BLaER1 treated with 17β-estradiol and CSF1 and Interleukin-3, amounts not matched to agents 10 nM and 100 nM (cell line): ENCODE results near the gene LARGE2.

Source experiments
- H3K27ac ChIP-seq, 11 experiments: shearing (Covaris generic); formaldehyde crosslinking; 2 replicates each; pipeline ENCODE4 v1.8.1; 2022
- H3K27me3 ChIP-seq, 11 experiments: shearing (Covaris generic); formaldehyde crosslinking; 2 replicates each; pipeline ENCODE4 v1.8.1; 2022
- H3K36me3 ChIP-seq, 11 experiments: shearing (Covaris generic); formaldehyde crosslinking; 2 replicates each; pipeline ENCODE4 v1.8.1; 2022
- H3K4me1 ChIP-seq, 10 experiments: shearing (Covaris generic); formaldehyde crosslinking; 2 replicates each; pipeline ENCODE4 v1.8.1; 2022
- H3K4me2 ChIP-seq, 11 experiments: shearing (Covaris generic); formaldehyde crosslinking; 2 replicates each; pipeline ENCODE4 v1.8.1; 2022
- H3K4me3 ChIP-seq, 10 experiments: shearing (Covaris generic); formaldehyde crosslinking; 2 replicates each; pipeline ENCODE4 v1.8.1; 2022
- H3K9ac ChIP-seq, 11 experiments: shearing (Covaris generic); formaldehyde crosslinking; 2 replicates each; pipeline ENCODE4 v1.8.1; 2022
- H3K9me3 ChIP-seq, 11 experiments: shearing (Covaris generic); formaldehyde crosslinking; replicated peaks in 1 of 11; 2 replicates each; pipeline ENCODE4 v1.8.1; 2022
- H4K20me1 ChIP-seq, 11 experiments: shearing (Covaris generic); formaldehyde crosslinking; 2 replicates each; pipeline ENCODE4 v1.8.1; 2022
- Cebpa-rat ChIP-seq, 11 experiments: shearing (Covaris generic); IDR thresholded peaks; 2 replicates each; pipeline ENCODE4 v1.8.1; 2022

LARGE2 gene

DNA sequence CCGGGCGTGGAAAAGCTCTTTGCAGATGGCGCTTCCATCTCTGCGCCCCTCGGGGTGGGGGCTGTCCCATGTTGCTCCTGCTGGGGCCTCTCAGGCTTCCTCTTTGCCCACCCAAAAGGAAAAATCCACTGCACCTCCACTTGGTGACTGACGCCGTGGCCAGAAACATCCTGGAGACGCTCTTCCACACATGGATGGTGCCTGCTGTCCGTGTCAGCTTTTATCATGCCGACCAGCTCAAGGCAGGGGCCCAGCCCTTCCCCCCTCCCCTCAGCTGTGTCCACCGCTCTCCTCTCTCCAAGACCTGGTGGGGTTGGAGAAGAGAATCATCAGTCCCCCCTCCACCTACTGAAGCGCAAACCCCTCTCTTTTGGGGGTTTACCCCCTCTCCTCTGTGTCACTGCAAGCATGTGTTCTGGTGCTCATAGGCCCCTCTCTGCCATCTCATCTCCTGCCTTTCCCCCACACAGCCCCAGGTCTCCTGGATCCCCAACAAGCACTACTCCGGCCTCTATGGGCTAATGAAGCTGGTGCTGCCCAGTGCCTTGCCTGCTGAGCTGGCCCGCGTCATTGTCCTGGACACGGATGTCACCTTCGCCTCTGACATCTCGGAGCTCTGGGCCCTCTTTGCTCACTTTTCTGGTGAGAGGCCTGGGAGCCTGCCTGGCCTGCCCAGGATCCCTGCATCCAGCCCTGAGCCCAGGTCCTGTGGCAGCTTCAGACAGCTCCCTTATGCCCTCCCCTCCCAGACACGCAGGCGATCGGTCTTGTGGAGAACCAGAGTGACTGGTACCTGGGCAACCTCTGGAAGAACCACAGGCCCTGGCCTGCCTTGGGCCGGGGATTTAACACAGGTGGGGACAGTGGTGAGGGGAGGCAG lies 1.8 kb downstream of the LARGE2 start:
- peak overlapping the region in 3 of 11 experiments; percentile 16 to 60 (median 27); a peak in 3 of 22 replicates for H3K9ac ChIP-seq
- no peaks in the 10 kb centered on the region for H3K9me3 ChIP-seq
- no peak for TF ChIP-seq Cebpa-rat (IDR thresholded peaks at IDR 0.05)
- H3K4me2 ChIP-seq, result peak overlapping the region; percentile 66 to 99 (median 91)
- H3K4me3 ChIP-seq, result peak overlapping the region in 4 of 10 experiments; percentile 24 to 57 (median 40); a peak in 3 of 20 replicates
- peaks cover 28 to 99% (median 84%) of the 10 kb centered on the region in 10 experiments for H3K4me1 ChIP-seq
- H3K36me3 ChIP-seq, result peaks cover 0 to 9% (median 0%) of the 10 kb centered on the region in 11 experiments; a peak in 1 of 22 replicates
- peak overlapping the region in 6 of 11 experiments; percentile 4 to 53 (median 32); a peak in 8 of 22 replicates for H3K27ac ChIP-seq
- peaks cover 36 to 56% (median 47%) of the 10 kb centered on the region in 11 experiments for H3K27me3 ChIP-seq
- H4K20me1 ChIP-seq, result peaks cover 0 to 32% (median 0%) of the 10 kb centered on the region in 11 experiments; a peak in 8 of 22 replicates

GRCh38 chr11:45924927-45925326 lies 2.5 kb downstream of the LARGE2 start:
- no peak overlapping the region for H3K4me3 ChIP-seq
- peaks cover 36 to 55% (median 45%) of the 10 kb centered on the region in 11 experiments for H3K27me3 ChIP-seq
- H3K27ac ChIP-seq, result no peak overlapping the region; a peak in 2 of 22 replicates
- no peak for TF ChIP-seq Cebpa-rat (IDR thresholded peaks at IDR 0.05)
- peaks cover 0 to 35% (median 4%) of the 10 kb centered on the region in 11 experiments; a peak in 9 of 22 replicates for H4K20me1 ChIP-seq
- peaks cover 0 to 9% (median 0%) of the 10 kb centered on the region in 11 experiments; a peak in 1 of 22 replicates for H3K36me3 ChIP-seq
- H3K9ac ChIP-seq, result peak overlapping the region in 1 of 11 experiments; percentile 16; a peak in 1 of 22 replicates
- H3K9me3 ChIP-seq, result no peaks in the 10 kb centered on the region
- H3K4me2 ChIP-seq, result peak overlapping the region in 7 of 11 experiments; percentile 90 to 99 (median 93); a peak in 5 of 22 replicates
- peaks cover 35 to 99% (median 86%) of the 10 kb centered on the region in 10 experiments for H3K4me1 ChIP-seq

GRCh38 chr11:45925550-45925949 lies 3.1 kb downstream of the LARGE2 start:
- no peak for TF ChIP-seq Cebpa-rat (IDR thresholded peaks at IDR 0.05)
- Histone ChIP-seq H3K27ac (no peak overlapping the region), H3K27me3 (peaks cover 33 to 48% (median 39%) of the 10 kb centered on the region in 11 experiments), H3K4me1 (peaks cover 41 to 99% (median 87%) of the 10 kb centered on the region in 10 experiments), H3K4me3 (no peak overlapping the region), H3K9me3 (no peaks in the 10 kb centered on the region), H3K9ac (no peak overlapping the region), H3K36me3 (peaks cover 0 to 9% (median 0%) of the 10 kb centered on the region in 11 experiments; a peak in 1 of 22 replicates), H3K4me2 (0 out of 22 replicates have a peak overlapping the region, but pooled peaks of 1 of the 11 experiments have one; percentile 93), H4K20me1 (peaks cover 0 to 36% (median 9%) of the 10 kb centered on the region in 11 experiments; a peak in 17 of 22 replicates)

GRCh38 chr11:45926001-45926401 lies 3.5 kb downstream of the LARGE2 start:
- Histone ChIP-seq H3K27me3 (peaks cover 29 to 44% (median 35%) of the 10 kb centered on the region in 11 experiments), H3K9me3 (no peaks in the 10 kb centered on the region), H3K9ac (no peak overlapping the region), H3K4me3 (no peak overlapping the region), H3K27ac (no peak overlapping the region), H3K36me3 (peaks cover 0 to 9% (median 0%) of the 10 kb centered on the region in 11 experiments; a peak in 1 of 22 replicates), H4K20me1 (peaks cover 0 to 38% (median 11%) of the 10 kb centered on the region in 11 experiments; a peak in 17 of 22 replicates), H3K4me2 (peak overlapping the region in 5 of 11 experiments; percentile 6 to 97 (median 93); a peak in 3 of 22 replicates), H3K4me1 (peaks cover 45 to 99% (median 90%) of the 10 kb centered on the region in 10 experiments)
- TF ChIP-seq Cebpa-rat (IDR thresholded peaks at IDR 0.05), result no peak

DNA sequence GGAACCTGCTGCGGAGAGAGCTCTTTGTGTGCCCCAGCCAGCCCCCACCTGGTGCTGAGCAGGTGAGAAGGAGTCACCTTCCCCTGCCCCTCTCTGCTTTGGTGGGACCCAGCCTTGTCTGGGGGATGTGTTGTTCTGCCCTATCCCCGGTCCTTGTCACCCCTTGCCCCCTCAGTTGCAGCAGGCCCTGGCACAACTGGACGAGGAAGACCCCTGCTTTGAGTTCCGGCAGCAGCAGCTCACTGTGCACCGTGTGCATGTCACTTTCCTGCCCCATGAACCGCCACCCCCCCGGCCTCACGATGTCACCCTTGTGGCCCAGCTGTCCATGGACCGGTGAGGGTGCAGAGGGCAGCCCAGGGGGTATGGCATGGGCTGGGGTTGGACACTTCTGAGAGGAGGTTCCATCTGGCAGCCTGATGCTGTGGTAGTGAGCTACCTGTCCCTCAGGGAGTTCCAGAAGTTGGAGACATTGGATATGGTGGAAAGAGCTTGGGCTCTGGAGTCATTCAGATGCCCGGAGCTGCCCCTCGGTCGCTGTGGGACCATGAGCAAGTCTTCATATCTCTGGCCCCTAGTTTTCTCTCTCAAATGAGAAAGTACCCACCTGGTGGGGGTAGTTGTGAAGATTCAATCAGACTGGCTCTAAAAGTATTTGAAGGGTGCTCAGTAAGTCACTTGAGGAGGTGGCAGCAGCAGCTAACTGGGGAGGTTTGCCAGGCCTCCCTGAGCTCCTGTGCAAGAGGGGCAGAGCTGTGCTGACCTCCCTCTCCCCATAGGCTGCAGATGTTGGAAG lies 4.3 kb downstream of the LARGE2 start:
- Histone ChIP-seq H3K9me3 (no peaks in the 10 kb centered on the region), H3K27ac (no peak overlapping the region), H3K36me3 (peaks cover 0 to 9% (median 0%) of the 10 kb centered on the region in 11 experiments; a peak in 4 of 22 replicates), H3K4me2 (peak overlapping the region in 9 of 11 experiments; percentile 6 to 99 (median 93); a peak in 15 of 22 replicates), H3K4me3 (no peak overlapping the region), H3K9ac (no peak overlapping the region), H4K20me1 (peaks cover 0 to 42% (median 12%) of the 10 kb centered on the region in 11 experiments; a peak in 17 of 22 replicates), H3K27me3 (peaks cover 21 to 37% (median 27%) of the 10 kb centered on the region in 11 experiments), H3K4me1 (peaks cover 50 to 99% (median 90%) of the 10 kb centered on the region in 10 experiments)
- TF ChIP-seq Cebpa-rat (IDR thresholded peaks at IDR 0.05), result no peak

DNA sequence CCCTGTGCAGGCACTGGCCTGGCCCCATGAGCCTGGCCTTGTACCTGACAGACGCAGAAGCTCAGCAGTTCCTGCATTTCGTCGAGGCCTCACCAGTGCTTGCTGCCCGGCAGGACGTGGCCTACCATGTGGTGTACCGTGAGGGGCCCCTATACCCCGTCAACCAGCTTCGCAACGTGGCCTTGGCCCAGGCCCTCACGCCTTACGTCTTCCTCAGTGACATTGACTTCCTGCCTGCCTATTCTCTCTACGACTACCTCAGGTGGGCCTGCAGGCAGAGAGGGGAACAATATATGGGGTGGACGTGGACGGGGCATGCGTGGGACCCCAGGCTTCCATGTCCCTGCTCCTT lies 4.9 kb downstream of the LARGE2 start:
- H3K27ac ChIP-seq, result 0 out of 22 replicates have a peak overlapping the region, but pooled peaks of 1 of the 11 experiments have one; percentile 88
- H3K4me1 ChIP-seq, result peaks cover 50 to 99% (median 90%) of the 10 kb centered on the region in 10 experiments
- H3K9ac ChIP-seq, result no peak overlapping the region
- H3K4me3 ChIP-seq, result no peak overlapping the region
- H3K9me3 ChIP-seq, result no peaks in the 10 kb centered on the region
- H3K27me3 ChIP-seq, result peaks cover 16 to 31% (median 23%) of the 10 kb centered on the region in 11 experiments
- H3K36me3 ChIP-seq, result peaks cover 0 to 9% (median 0%) of the 10 kb centered on the region in 11 experiments; a peak in 4 of 22 replicates
- peaks cover 0 to 41% (median 12%) of the 10 kb centered on the region in 11 experiments; a peak in 16 of 22 replicates for H4K20me1 ChIP-seq
- no peak for TF ChIP-seq Cebpa-rat (IDR thresholded peaks at IDR 0.05)
- peak overlapping the region in 8 of 11 experiments; percentile 50 to 99 (median 94); a peak in 16 of 22 replicates for H3K4me2 ChIP-seq

GRCh38 chr11:45927684-45928413 lies 5.4 kb downstream of the LARGE2 start:
- H3K4me1 ChIP-seq, result peaks cover 50 to 99% (median 90%) of the 10 kb centered on the region in 10 experiments

More at GRCh38 chr11:45927684-45928413, 5.4 kb downstream of the LARGE2 start:
- no peak overlapping the region; a peak in 2 of 22 replicates for H3K9ac ChIP-seq
- H3K27me3 ChIP-seq, result peaks cover 10 to 26% (median 23%) of the 10 kb centered on the region in 11 experiments
- peaks cover 0 to 42% (median 12%) of the 10 kb centered on the region in 11 experiments; a peak in 16 of 22 replicates for H4K20me1 ChIP-seq
- H3K4me3 ChIP-seq, result no peak overlapping the region
- no peaks in the 10 kb centered on the region for H3K9me3 ChIP-seq
- peak overlapping the region in 9 of 11 experiments; percentile 86 to 99 (median 95); a peak in 18 of 22 replicates for H3K4me2 ChIP-seq
- TF ChIP-seq Cebpa-rat (IDR thresholded peaks at IDR 0.05), result no peak
- H3K36me3 ChIP-seq, result peaks cover 0 to 9% (median 0%) of the 10 kb centered on the region in 11 experiments; a peak in 4 of 22 replicates
- H3K27ac ChIP-seq, result peak overlapping the region in 6 of 11 experiments; percentile 24 to 88 (median 82); a peak in 5 of 22 replicates
